NCI-H2081 treated with DMSO at 0.1 percent for 48 hours (cell line): ENCODE data around the gene TMPRSS5.
"Not testable (repeated sequence)": the region's sequence is repeated elsewhere in the genome, so short reads cannot be mapped to it uniquely, and the experiment has no call there.

ENCODE experiments used
- DNase-seq: peaks from one replicate; lab custom pipeline; 2025; lab: John Stamatoyannopoulos, UW

TMPRSS5 gene

GRCh38 chr11:113697111-113697510, 9.0 kb downstream of the TMPRSS5 start:
- DNase-seq, result no peak

- no peak for DNase-seq
Measured at GRCh38 chr11:113695207-113695606, 10.9 kb downstream of the TMPRSS5 start.

- no peak for DNase-seq
Measured at GRCh38 chr11:113694390-113694789, 11.7 kb downstream of the TMPRSS5 start.

- DNase-seq, result no peak
Measured at GRCh38 chr11:113693030-113693429, 13.1 kb downstream of the TMPRSS5 start.

GRCh38 chr11:113690619-113691569, 15.2 kb downstream of the TMPRSS5 start:
- no peak for DNase-seq

GRCh38 chr11:113689768-113690618, 16.1 kb downstream of the TMPRSS5 start:
- no peak for DNase-seq

GRCh38 chr11:113685654-113686359, 20.3 kb downstream of the TMPRSS5 start:
- DNase-seq, result no peak

- DNase-seq, result no peak
Measured at GRCh38 chr11:113684496-113684895, 21.6 kb downstream of the TMPRSS5 start.

- DNase-seq, result no peak
Measured at GRCh38 chr11:113683481-113684046, 22.5 kb downstream of the TMPRSS5 start.

- DNase-seq, result no peak
Measured at GRCh38 chr11:113681711-113682413, 24.2 kb downstream of the TMPRSS5 start.

- no peak for DNase-seq
Measured at GRCh38 chr11:113681282-113681681, 24.8 kb downstream of the TMPRSS5 start.

- no peak for DNase-seq
Measured at GRCh38 chr11:113677685-113678084, 28.4 kb downstream of the TMPRSS5 start.

GRCh38 chr11:113675565-113675964, 30.5 kb downstream of the TMPRSS5 start:
- DNase-seq, result no peak

- DNase-seq, result no peak
Measured at GRCh38 chr11:113675003-113675561, 31.0 kb downstream of the TMPRSS5 start.

GRCh38 chr11:113674397-113674685, 31.8 kb downstream of the TMPRSS5 start:
- no peak for DNase-seq

- no peak for DNase-seq
Measured at GRCh38 chr11:113673550-113674396, 32.3 kb downstream of the TMPRSS5 start.

GRCh38 chr11:113671914-113672313, 34.2 kb downstream of the TMPRSS5 start:
- not testable (repeated sequence) for DNase-seq

GRCh38 chr11:113670831-113671215, 35.3 kb downstream of the TMPRSS5 start:
- DNase-seq, result no peak

- DNase-seq, result no peak
Measured at GRCh38 chr11:113670149-113670830, 35.8 kb downstream of the TMPRSS5 start.

- no peak for DNase-seq
Measured at GRCh38 chr11:113668255-113668654, 37.9 kb downstream of the TMPRSS5 start.
